Measurements from ENCODE around the gene NR2E3. TPM values are rescaled to one million over a fixed set of nuclear protein-coding genes. Genes with fewer than 3 reads are reported as not detected.

Gene NR2E3
- polyA plus RNA-seq, 1 donor from 2014 or later, result not detected

DNA sequence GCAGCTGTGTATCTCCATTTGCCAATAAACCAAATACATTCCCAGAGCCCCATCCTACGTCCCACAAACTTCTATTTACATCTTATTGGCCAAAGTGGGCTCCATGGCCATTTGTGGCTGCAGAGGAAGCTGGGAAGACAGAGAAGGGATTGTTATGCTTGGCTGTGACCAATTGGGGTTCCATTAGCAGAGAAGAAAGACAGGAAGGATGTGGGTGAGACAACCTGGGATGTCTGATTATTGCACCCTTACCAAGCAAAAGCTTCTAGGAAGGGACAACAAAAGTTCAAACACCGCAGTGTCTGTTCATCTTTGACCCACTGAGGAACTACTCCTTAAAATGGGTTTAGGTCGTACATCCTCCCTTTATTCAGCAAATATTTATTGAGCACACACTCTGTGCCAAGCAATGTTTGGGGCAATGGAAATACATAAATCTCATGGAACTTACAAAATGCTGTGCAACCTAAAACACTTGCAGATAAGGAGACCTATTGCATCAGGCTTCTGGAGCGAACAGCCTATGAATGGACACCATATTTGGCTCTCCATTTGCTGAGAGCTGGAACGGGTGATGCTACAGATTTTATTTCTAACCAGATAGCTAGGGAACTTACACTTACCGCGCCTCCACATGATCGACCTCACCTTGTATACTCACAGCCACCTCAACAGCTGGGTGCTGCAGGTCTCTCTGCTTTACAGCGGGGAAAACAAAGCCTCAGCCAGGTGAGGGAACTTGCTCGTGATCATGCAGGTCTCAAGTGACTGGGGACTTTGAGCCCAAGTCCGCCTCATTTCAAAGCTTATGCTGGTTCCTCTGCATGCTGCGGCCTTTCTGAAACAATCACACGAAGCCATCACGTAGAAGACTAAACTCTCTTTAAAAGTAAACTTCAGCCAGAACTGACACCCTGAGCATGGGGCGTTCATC lies 21.4 kb upstream of the NR2E3 start:
- no peak overlapping the region for H3K9ac ChIP-seq (ENCODE audit: low read length)
- no peaks in the 10 kb centered on the region for H4K20me1 ChIP-seq (ENCODE audit: insufficient read depth)
- H2AFZ ChIP-seq (ENCODE audit: low read depth, low read length), result no peak overlapping the region
- no peak overlapping the region for H3K4me3 ChIP-seq (ENCODE audit: low read length)
- H3K27ac ChIP-seq (ENCODE audit: low read length), result no peak overlapping the region
- no peak overlapping the region for H3K4me2 ChIP-seq (ENCODE audit: low read length)
- H3K36me3 ChIP-seq (ENCODE audit: insufficient read depth, low read length), result no peaks in the 10 kb centered on the region
- H3F3A ChIP-seq (ENCODE audit: insufficient read depth, low read length, poor library complexity, severe bottlenecking), result no peaks in the 10 kb centered on the region
- H3K79me2 ChIP-seq (replicated peaks; ENCODE audit: insufficient read depth, low read length), result no peaks in the 10 kb centered on the region
- no peaks in the 10 kb centered on the region for H3K9me3 ChIP-seq (ENCODE audit: low read length)
- H3K27me3 ChIP-seq (ENCODE audit: insufficient read depth, low read depth, low read length), result no peaks in the 10 kb centered on the region
- TF ChIP-seq EZH2 (IDR thresholded peaks at IDR 0.05; ENCODE audit: borderline replicate concordance, insufficient read depth, low read length, poor library complexity, severe bottlenecking), result no peak
- TF ChIP-seq MXI1 (conservative IDR thresholded peaks at IDR 0.05; ENCODE audit: poor library complexity, severe bottlenecking), result no peak
- TF ChIP-seq, protein P1, sequence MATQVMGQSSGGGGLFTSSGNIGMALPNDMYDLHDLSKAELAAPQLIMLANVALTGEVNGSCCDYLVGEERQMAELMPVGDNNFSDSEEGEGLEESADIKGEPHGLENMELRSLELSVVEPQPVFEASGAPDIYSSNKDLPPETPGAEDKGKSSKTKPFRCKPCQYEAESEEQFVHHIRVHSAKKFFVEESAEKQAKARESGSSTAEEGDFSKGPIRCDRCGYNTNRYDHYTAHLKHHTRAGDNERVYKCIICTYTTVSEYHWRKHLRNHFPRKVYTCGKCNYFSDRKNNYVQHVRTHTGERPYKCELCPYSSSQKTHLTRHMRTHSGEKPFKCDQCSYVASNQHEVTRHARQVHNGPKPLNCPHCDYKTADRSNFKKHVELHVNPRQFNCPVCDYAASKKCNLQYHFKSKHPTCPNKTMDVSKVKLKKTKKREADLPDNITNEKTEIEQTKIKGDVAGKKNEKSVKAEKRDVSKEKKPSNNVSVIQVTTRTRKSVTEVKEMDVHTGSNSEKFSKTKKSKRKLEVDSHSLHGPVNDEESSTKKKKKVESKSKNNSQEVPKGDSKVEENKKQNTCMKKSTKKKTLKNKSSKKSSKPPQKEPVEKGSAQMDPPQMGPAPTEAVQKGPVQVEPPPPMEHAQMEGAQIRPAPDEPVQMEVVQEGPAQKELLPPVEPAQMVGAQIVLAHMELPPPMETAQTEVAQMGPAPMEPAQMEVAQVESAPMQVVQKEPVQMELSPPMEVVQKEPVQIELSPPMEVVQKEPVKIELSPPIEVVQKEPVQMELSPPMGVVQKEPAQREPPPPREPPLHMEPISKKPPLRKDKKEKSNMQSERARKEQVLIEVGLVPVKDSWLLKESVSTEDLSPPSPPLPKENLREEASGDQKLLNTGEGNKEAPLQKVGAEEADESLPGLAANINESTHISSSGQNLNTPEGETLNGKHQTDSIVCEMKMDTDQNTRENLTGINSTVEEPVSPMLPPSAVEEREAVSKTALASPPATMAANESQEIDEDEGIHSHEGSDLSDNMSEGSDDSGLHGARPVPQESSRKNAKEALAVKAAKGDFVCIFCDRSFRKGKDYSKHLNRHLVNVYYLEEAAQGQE (IDR thresholded peaks at IDR 0.05; ENCODE audit: borderline replicate concordance), result no peak
- no peak for TF ChIP-seq EP300 (conservative IDR thresholded peaks at IDR 0.05; ENCODE audit: poor library complexity, severe bottlenecking)
- TF ChIP-seq SMC3 (conservative IDR thresholded peaks at IDR 0.05; ENCODE audit: poor library complexity), result no peak
- no peak for TF ChIP-seq RAD21 (conservative IDR thresholded peaks at IDR 0.05)
- TF ChIP-seq, protein P2, sequence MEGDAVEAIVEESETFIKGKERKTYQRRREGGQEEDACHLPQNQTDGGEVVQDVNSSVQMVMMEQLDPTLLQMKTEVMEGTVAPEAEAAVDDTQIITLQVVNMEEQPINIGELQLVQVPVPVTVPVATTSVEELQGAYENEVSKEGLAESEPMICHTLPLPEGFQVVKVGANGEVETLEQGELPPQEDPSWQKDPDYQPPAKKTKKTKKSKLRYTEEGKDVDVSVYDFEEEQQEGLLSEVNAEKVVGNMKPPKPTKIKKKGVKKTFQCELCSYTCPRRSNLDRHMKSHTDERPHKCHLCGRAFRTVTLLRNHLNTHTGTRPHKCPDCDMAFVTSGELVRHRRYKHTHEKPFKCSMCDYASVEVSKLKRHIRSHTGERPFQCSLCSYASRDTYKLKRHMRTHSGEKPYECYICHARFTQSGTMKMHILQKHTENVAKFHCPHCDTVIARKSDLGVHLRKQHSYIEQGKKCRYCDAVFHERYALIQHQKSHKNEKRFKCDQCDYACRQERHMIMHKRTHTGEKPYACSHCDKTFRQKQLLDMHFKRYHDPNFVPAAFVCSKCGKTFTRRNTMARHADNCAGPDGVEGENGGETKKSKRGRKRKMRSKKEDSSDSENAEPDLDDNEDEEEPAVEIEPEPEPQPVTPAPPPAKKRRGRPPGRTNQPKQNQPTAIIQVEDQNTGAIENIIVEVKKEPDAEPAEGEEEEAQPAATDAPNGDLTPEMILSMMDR (IDR thresholded peaks at IDR 0.05; ENCODE audit: poor library complexity, severe bottlenecking), result no peak
- no peak for TF ChIP-seq TAF1 (IDR thresholded peaks at IDR 0.05; ENCODE audit: low read depth)
- TF ChIP-seq POLR2AphosphoS5 (IDR thresholded peaks at IDR 0.05), result no peak
- no peaks in the 10 kb centered on the region for H3K9me2 ChIP-seq (ENCODE audit: insufficient read depth, low read length)

- TF ChIP-seq MXI1 (conservative IDR thresholded peaks at IDR 0.05; ENCODE audit: poor library complexity, severe bottlenecking), result no peak
- no peak for TF ChIP-seq EP300 (conservative IDR thresholded peaks at IDR 0.05; ENCODE audit: poor library complexity, severe bottlenecking)
- TF ChIP-seq, protein P1 (IDR thresholded peaks at IDR 0.05; ENCODE audit: borderline replicate concordance), result no peak
- TF ChIP-seq SMC3 (conservative IDR thresholded peaks at IDR 0.05; ENCODE audit: poor library complexity), result no peak
- TF ChIP-seq RAD21 (conservative IDR thresholded peaks at IDR 0.05), result no peak
- TF ChIP-seq, protein P2 (IDR thresholded peaks at IDR 0.05; ENCODE audit: poor library complexity, severe bottlenecking), result no peak
- Histone ChIP-seq H3K79me2 (replicated peaks; ENCODE audit: insufficient read depth, low read length) (no peaks in the 10 kb centered on the region), H3K36me3 (ENCODE audit: insufficient read depth, low read length) (no peaks in the 10 kb centered on the region), H3K9me3 (ENCODE audit: low read length) (no peaks in the 10 kb centered on the region), H3F3A (ENCODE audit: insufficient read depth, low read length, poor library complexity, severe bottlenecking) (no peaks in the 10 kb centered on the region), H3K4me2 (ENCODE audit: low read length) (no peak overlapping the region), H3K4me3 (ENCODE audit: low read length) (no peak overlapping the region), H4K20me1 (ENCODE audit: insufficient read depth) (no peaks in the 10 kb centered on the region), H3K9me2 (ENCODE audit: insufficient read depth, low read length) (no peaks in the 10 kb centered on the region), H3K27me3 (ENCODE audit: insufficient read depth, low read depth, low read length) (no peaks in the 10 kb centered on the region), H3K27ac (ENCODE audit: low read length) (no peak overlapping the region), H3K9ac (ENCODE audit: low read length) (no peak overlapping the region), H2AFZ (ENCODE audit: low read depth, low read length) (no peak overlapping the region)
Observed at GRCh38 chr15:71789616-71790015, 20.7 kb upstream of the NR2E3 start.
